Measurements from ENCODE around the gene PIEZO2. TPM values are rescaled to one million over a fixed set of nuclear protein-coding genes. Genes with fewer than 3 reads are reported as not detected.

Gene PIEZO2
- total RNA-seq, 6 donors from 2014 or later: 6.5 to 37.7 (median 7.8) TPM

GRCh38 chr18:10689236-10690034 is 459.9 kb downstream of the PIEZO2 start:
- no peaks in the 10 kb centered on the region for H3K27me3 ChIP-seq
- H3K4me1 ChIP-seq: peaks cover 0 to 3% (median 0%) of the 10 kb centered on the region in 4 donors
- TF ChIP-seq POLR2A (IDR thresholded peaks at IDR 0.05) (no peak), EP300 (IDR thresholded peaks at IDR 0.05) (no peak), POLR2AphosphoS5 (IDR thresholded peaks at IDR 0.05) (no peak)
- no peak overlapping the region for H3K4me3 ChIP-seq
- no peaks in the 10 kb centered on the region for H3K36me3 ChIP-seq
- 69 to 77% methylated on average over 12 of the region's 12 CpGs for WGBS, 2 donors
- H3K27ac ChIP-seq: no peak overlapping the region
- no peaks in the 10 kb centered on the region for H3K9me3 ChIP-seq
- ATAC-seq (ENCODE audit: low FRiP score in 2 of 2): no peak
- no peak for DNase-seq

DNA sequence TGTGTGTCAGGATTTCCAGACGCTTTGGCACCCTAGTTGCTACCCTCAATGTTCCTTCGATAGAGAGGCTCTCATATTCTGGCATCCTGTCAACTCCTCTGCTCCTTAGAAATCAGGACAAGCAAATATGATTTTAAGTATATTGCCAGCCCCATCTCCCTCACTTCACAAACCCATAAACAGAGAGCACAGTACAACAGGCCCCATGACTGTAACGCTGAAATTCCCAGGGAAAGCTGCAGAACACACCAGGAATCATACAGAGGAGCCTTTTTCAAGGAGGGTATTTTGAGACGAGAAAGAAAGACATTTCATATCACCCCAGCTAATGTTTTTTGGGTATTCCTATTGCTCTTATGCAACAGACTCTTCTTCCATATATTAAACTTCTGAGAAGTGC is 460.6 kb downstream of the PIEZO2 start:
- Histone ChIP-seq H3K4me3 (no peak overlapping the region), H3K27ac (no peak overlapping the region), H3K4me1 (peaks cover 0 to 3% (median 0%) of the 10 kb centered on the region in 4 donors), H3K9me3 (no peaks in the 10 kb centered on the region), H3K27me3 (no peaks in the 10 kb centered on the region), H3K36me3 (no peaks in the 10 kb centered on the region)
- ATAC-seq (ENCODE audit: low FRiP score in 2 of 2) (no peak), DNase-seq (no peak)
- TF ChIP-seq CTCF (IDR thresholded peaks at IDR 0.05) (no peak), EP300 (IDR thresholded peaks at IDR 0.05) (no peak), POLR2A (IDR thresholded peaks at IDR 0.05) (no peak)
- 74% methylated on average over 4 of the region's 4 CpGs for WGBS, 2 donors

DNA sequence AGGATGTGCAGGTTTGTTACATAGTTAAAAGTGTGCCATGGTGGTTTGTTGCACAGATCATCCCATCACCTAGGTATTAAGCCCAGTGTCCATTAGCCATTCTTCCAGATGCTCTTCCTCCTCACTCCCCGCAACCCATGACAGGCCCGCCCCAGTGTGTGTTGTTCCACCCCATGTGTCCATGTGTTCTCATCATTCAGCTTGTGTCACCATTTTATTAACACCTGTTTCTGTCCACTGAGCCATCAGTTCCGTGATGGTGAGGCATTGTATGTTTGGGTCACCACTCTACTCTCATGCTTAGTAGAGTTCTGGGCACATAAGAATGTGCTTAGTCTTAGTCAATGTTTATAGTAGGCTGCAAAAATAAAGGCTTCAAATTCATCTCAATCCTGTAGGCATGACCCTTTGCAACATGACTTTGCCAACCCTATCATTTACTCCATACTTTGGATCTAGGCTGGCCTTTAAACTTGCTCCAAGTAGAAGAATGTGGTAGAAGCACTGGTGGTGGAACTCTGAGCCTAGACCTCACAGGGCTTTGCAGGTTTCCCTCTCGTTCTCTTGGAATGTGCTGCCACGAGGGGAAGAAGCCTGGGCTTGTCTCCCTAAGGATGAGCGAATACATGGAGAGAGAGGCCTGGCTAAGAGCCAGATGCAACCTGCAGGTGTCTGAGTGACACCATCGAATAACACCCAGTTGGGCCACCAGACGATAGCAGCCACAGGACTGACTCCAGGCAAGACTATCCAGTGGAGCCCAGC is 462.0 kb downstream of the PIEZO2 start:
- no peaks in the 10 kb centered on the region for H3K9me3 ChIP-seq
- TF ChIP-seq EP300 (IDR thresholded peaks at IDR 0.05) (no peak), POLR2A (IDR thresholded peaks at IDR 0.05) (no peak), CTCF (IDR thresholded peaks at IDR 0.05) (no peak), POLR2AphosphoS5 (IDR thresholded peaks at IDR 0.05) (no peak)
- no peak for DNase-seq
- no peak overlapping the region for H3K27ac ChIP-seq
- no peak for ATAC-seq (ENCODE audit: low FRiP score in 2 of 2)
- WGBS, 2 donors: 72 to 75% methylated on average over 8 of the region's 8 CpGs
- H3K4me3 ChIP-seq: no peak overlapping the region
- H3K27me3 ChIP-seq: no peaks in the 10 kb centered on the region
- H3K4me1 ChIP-seq: peaks cover 0 to 3% (median 0%) of the 10 kb centered on the region in 4 donors
- H3K36me3 ChIP-seq: no peaks in the 10 kb centered on the region

DNA sequence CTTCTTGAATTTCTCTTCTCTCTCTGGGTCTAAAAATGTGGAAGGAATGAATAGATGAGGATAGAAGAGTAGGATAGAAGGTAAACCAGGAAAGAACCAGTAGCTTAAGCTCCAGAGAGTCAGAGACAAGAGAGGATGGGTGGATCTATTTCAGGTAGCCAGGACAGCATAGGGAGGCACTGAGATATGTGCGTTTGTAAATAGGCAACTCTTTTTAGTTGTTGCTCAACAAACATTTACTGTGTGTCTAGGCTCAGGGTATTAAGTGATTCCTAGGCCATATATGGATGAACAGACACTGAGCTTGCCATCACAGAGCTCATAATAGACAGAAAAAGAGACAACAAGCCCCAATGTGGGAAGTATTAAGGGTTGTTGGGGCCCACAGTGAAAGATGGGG is 463.1 kb downstream of the PIEZO2 start:
- TF ChIP-seq CTCF (IDR thresholded peaks at IDR 0.05) (no peak), POLR2AphosphoS5 (IDR thresholded peaks at IDR 0.05) (no peak), POLR2A (IDR thresholded peaks at IDR 0.05) (no peak), EP300 (IDR thresholded peaks at IDR 0.05) (no peak)
- no peak overlapping the region for H3K4me3 ChIP-seq
- ATAC-seq (ENCODE audit: low FRiP score in 2 of 2) (no peak), DNase-seq (no peak)
- H3K36me3 ChIP-seq: no peaks in the 10 kb centered on the region
- H3K27ac ChIP-seq: no peak overlapping the region
- H3K4me1 ChIP-seq: peaks cover 0 to 3% (median 0%) of the 10 kb centered on the region in 4 donors
- no peaks in the 10 kb centered on the region for H3K9me3 ChIP-seq
- H3K27me3 ChIP-seq: no peaks in the 10 kb centered on the region
- WGBS, 2 donors: 0 to 5% methylated on average over 1 of the region's 1 CpG

DNA sequence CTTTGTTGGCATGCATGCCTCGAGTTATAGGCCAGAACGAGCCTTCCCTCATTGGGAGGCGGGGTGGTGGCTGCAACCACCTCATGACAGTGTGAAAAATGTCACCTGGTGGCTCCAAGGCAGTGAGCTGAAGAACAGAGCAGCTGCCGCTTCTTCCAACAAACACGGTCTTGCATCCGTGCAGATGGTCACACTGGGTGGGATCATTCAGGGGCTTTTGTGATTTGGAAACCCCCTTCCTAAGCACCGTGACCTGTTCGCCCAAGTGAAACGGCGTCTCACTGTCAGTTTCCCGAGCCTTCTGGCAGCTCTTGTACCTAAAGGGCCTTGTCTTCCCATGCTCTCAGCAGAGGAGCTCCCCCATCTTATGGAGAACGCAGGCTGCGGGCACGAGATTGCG is 463.9 kb downstream of the PIEZO2 start:
- Histone ChIP-seq H3K4me3 (no peak overlapping the region), H3K27ac (no peak overlapping the region), H3K4me1 (peaks cover 0 to 3% (median 0%) of the 10 kb centered on the region in 4 donors), H3K27me3 (no peaks in the 10 kb centered on the region), H3K9me3 (no peaks in the 10 kb centered on the region), H3K36me3 (no peaks in the 10 kb centered on the region)
- no peak for ATAC-seq (ENCODE audit: low FRiP score in 2 of 2)
- DNase-seq: no peak
- 78 to 89% methylated on average over 15 of the region's 15 CpGs for WGBS, 2 donors
- TF ChIP-seq POLR2AphosphoS5 (IDR thresholded peaks at IDR 0.05) (no peak), POLR2A (IDR thresholded peaks at IDR 0.05) (no peak), CTCF (IDR thresholded peaks at IDR 0.05) (no peak), EP300 (IDR thresholded peaks at IDR 0.05) (no peak)

Data from upper lobe of left lung (tissue), 6 donors.